Activated CD4-positive, alpha-beta T cell treated with anti-CD3 and anti-CD28 coated beads, Interleukin-2, amount 50 U/mL, for 16 hours (primary cell): ENCODE measurements around the gene STK24.

Experiments
- DNase-seq: peaks from one replicate; pipeline ENCODE4 v3.0.0-alpha.2; 2020

Gene STK24

DNA sequence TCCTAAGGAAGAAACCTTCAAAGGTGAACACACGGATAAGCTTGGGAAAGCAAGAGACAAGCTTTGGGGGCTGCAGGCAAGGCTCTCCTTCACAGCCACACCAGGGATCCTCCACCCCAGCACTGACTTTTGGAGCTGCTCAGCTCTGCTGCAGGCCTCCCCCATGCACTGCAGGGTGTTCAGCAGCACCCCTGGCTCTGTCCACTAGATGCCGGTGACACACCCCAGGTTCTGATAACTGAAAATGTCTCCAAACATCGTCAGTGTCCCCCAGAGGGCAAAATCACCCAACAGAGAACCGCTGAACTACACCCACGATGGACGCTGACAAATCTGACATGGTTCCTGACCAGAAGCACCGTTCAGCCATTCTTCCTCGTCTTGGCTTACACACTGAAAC is 90.5 kb downstream of the STK24 start:
- no peak for DNase-seq

DNA sequence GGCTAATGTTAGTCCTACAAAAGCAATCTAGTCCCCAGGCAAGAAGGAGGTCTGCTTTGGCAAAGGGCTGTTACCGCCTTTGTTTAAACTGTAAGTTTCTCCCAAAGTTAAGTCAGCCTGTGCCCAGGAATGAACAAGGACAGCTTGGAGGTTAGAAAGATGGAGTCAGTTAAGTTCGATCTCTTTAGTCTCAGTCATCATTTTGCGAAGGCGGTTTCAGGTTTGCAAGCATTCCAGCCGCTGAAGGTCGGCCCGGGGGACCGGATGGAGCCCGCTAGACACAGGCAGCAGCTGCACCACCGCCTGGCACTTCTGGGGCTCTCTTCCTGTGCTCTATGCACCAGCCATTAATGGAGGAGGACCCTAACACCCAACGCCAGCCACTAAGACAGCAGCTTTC is 91.3 kb downstream of the STK24 start:
- DNase-seq, result no peak

DNA sequence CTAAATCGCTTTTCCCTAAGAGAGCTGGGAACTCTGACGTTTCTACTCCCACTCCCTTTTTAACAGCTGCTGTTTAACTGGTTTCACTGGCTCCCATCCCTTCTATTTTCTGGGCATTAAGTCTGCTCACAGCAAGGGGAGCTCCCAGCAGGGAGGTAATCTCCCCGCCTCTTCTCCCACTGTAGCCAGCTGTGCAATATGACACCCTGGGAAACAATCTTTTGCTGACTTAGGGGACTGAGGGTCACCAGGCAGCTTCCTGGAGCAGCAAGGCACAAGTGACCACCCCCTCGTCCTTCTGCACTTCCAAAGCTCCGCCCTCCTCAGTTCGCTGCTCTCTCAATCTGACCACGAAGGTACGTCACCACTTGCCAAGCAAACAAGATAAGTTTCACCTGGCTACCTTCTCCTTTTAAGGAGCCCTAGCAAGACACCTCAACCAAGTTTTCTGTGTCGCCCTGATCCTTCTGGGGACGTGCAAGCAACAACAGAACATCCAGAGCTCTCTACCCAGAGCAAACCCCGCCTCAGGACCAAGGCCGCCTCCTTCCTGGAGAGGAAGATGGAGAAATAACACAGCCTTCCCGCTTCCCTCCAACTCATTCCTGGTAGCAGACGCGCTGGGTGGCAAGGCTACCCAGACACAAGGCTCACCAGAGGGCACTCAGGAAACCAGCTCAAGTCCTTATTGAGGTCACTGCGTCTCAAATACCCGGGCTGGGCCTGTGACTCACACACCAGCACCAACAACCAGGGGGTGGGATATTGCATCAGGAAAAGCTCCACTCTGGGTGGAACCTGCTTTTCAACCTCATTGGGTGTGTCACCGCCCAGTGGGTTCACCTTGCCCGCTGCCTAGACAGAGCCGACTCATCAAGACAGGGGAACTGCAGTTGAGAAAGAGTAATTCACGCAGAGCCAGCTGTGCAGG is 92.4 kb downstream of the STK24 start:
- DNase-seq, result peak; percentile 78

DNA sequence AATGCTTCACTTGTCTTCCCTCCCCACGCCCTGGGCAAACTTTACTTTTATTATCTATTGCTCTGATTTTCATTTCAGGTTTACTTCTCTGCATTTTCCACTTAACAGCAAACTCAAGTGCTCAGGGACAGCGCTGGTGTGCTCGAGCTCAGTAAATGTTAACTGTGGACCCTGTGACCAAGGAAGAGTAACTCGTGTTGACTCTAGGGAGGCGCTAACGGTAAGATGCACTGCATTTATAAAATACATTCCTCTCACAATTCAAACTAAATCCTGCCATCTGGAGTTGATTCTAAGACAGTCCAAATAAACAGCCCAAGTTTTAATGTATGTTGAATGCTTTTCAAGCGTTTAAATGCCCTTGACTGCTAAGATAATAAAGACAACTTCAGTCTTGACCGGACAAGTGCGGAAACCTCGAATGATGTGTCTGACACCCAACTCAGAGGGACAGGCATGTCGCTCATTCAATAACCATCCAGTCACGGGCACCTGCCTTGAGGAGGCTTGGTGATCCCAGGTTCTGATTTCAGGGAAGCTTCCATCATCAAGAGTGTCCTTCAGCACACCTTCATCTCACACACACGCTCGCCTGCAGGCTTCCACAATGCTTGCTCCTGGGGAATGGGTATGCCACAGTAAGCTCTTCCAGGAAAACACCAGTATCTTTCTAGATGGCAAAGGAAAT is 93.2 kb downstream of the STK24 start:
- no peak for DNase-seq

DNA sequence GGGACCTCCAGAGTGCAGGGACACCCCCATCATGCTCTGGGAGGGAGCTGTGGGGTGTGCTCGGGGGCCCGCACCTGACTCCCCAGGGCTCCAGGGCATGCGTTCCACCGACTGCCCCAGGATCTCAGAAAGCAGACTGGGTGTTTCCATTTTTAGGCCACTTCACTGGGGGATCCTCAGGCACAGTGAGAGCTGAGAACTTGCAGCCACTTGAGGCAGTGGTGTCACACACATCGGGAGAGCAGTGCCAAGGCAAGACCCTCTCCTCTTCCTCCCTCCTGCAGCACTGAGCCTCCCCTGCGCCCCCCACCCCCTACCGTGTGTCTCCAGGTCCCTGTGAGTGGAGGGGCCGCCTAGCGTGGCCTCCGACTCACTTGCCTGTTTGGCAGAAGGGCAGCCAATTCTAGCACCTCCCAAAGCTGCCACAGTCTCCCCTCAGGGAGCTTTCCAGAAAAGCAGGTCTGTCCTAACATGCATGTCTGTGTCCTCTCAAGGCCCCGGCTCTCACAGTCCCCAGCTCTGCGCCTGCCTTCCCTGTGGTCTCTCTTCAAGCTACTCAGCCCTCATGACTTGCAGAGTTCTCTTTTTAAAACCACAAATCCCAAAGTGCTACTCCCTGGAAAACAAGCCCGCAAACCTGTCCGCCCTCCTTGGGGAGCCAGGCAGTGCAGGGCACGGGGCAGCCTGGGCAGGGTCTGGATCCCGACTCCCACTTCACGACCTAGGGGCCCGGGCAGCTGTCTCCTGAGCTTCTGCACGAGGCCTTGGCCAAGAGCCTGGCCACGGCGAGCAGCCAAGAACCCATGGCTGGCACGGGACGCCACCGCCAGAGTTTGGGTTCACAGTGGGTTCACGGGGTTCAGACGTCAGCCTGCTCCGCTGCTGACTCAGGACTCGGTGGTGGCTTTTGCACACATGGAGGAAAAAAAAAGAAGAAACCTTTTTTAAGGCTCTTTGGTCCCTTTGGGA is 94.1 kb downstream of the STK24 start:
- DNase-seq, result no peak

DNA sequence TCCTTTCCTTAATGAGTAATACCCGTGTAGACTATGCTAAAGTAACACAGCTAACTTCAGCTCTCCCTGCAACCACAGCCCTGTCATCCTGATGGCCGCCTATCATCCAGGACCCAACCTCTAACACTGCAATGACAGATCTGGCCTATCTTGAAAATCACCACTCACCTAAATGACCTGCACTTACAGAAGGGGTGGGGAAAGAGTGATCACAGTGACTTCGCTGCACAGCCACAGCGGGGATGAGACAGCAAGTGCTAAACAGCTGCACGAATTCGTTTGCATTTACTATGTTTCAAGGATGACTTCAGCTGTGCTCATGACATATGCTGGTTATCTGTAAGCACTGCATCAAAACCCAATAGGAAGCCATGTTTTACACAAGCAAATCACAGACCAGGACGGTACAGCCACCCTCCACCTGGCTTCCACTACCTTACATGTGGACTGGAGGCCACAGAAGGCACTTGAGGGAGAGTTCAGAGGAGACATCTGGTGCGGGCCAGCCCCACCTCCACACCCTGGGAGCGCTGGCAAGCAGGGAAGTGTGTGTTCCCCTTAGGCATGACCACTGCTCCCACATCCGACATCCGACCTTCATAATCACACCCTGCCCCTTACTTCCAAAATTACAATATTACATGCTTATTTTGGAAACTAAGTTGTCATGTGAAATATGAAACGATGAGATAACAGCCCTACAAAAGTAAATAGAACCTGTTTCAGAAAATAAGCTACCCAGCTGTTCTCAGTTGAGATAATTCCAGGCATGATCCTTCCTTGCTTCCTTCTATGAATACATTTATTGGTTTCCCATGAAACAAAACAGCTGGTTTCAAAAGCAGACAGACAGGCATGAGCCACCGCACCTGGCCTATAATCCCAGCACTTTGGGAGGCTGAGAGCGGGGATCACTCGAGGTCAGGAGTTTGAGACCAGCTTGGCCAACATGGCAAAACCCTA is 95.7 kb downstream of the STK24 start:
- peak; percentile 78 for DNase-seq

DNA sequence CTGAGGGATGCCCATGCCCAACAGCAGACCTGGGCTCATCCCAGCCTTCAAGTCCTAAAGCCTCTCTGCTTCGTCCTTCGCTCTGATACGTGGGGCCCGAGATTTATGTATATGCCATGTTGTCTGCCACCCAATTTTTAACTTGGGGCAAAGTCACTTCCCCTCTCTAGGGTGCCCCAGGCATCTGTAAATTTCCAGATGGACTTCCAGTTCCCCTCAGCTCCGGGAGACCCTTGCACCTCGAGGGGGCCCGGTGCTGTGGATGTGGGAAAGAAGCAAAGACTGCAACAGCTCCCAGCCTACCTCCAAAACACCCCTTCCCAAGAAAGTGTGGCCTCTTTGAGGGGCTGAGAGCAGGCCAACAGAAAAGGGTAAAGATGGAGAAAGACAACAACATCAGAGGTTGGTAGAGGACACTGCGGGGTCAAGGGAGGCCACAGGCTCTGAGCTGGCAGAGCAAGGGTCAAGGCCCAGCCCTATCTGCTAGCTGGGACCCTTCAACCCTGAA is 97.4 kb downstream of the STK24 start:
- no peak for DNase-seq

DNA sequence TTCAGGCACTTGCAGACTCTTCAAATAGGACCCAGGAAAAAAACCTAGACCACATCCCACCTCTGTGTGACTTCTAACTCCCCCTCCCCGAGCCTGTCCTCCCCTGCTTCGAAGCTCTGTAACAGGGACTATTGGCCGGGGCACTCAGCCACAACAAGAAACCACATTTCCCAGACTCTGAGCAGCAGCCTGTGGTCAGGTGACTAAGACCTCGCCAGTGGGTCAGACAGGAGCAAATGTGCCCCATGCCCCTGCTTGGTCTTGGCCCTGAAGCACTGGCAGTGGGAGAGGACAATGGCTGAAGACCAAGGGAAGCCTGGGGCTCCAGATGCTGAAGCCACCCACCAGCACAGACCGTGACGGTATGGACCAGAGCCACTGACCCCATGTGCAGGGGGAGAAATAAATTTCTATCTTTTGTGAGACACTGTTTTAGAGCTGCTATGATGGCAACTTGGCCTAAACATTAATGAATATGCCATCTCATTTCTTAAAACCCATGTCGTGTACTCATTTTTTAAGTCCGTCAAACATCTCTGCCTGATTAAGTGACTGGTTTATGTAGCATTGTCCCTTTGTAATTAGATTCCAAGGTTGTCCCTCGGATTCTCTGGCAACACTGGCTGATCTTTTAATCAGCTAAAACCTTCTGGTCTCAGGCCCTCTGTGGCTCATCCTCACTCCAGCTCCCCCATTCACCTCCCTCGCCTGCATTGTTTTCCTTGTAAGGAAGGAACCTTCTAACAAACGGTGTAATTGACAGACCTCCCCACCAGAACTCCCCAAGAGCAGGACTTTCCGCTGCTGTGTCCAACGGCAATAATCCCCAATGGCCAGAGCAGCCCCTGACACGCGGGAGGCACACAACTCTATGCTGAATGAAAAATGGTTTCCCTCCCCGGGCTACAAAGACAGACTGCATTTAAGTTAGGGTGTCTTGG is 98.4 kb downstream of the STK24 start:
- peak; percentile 64 for DNase-seq

DNA sequence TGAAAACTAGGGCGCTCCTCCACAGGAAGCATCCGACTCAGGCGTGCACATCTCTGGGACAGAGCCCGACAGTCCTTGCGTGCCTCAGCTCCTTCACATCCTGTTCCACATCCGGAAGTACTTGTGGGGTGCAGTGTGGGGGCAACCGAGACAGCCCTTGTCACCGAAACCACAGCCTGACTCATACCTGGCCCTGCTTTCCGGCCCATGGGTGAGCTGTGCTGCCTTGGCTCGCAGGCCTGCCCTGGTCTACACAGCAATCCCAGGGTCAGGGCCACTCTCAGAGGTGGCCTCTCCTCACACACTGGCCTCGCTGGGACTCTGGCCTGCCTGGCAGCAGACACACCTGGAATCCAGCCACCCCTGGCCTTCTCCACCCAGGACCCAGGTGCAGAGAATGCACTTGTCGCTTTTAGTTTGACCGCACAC is 100.4 kb downstream of the STK24 start:
- DNase-seq, result peak; percentile 95

DNA sequence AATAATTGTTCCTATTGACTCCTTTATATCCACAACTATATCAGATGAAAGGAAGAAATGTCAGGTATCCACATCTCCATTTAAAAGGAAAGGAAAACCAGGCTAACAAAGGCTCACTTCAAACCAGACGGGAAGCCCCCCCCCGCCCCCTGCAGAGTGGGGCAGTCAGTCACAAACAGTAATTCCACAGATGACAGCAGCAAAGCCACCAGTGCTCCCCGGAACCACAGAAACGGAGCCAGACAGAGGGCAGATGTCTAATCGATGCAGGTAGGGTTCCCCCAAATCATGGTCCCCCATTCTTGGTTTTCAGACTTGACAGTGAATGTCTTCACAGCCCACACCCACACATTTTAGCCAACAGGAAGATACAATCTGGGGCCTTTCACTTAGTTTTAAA is 100.8 kb downstream of the STK24 start:
- DNase-seq, result peak; percentile 72

DNA sequence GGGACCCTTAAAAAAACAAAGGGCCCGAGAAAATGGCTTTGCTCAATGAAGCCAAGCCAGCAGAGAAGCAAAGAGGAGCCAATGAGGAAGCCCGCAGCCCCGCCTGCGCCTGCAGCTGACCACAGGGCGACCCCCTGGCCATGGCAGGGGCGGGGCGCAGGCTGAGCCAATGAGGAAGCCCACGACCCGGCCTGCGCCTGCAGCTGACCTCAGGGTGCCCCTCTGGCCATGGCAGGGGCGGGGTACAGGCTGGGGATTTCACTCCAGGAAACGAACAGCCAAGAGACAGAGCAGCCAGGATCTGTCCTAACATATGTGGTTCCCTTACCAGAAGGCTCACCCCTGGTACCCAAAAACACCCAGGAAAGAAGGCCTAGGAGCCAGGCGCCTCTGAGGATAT is 101.4 kb downstream of the STK24 start:
- DNase-seq, result no peak

DNA sequence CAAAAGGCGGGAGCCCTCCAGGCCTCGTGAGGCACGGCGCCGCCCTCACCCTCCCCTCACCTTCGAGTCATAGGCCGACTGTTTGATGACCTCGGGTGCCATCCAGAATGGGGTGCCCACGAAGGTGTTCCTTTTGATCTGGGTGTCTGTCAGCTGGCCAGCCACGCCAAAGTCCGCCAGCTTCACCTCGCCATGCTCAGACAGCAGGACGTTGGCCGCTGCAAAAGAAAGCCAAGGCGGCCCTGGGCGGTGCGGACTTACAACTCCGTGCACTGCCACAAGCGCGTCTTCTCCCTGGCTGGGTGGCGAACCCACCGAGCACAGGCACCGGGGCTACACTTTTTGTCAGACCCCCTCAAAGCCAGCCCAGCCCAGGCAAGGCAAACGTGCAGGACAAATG is 102.1 kb downstream of the STK24 start:
- no peak for DNase-seq

DNA sequence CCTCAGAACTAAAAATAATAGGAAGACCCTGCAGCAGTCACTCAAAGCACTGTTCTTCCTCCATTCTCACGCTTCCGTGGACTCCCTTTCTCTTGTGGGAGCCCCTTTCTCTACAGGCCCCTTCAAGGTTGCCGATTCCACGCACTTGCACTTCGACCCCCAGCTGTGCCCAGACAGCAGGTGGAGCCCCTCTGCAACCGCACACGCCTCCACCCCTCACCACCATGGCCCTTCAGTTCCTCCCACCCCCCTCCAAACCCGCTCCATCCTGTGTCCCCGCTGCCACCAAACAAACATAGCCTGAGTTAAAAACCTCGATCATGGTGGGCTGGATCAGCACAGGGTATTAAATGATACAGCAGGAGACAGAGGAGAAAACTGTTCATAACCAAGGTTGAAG is 102.6 kb downstream of the STK24 start:
- DNase-seq, result no peak

DNA sequence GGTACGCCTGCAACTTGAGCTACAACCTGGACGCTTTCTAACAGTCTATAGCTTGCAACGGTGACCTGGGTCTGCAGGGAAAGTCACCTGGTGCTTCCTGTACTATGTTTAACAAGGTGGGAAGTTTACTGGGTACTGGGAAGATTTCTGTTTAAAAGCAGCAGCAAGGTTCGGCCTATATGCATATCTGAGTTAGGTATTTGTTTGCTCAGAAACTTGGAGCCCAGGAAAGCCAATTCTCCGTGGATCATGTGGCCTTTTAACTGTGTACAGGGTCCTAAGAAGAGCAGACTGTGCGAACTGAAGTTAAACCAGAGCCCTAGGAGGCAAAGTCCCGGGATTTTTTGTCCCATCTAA is 103.1 kb downstream of the STK24 start:
- no peak for DNase-seq

DNA sequence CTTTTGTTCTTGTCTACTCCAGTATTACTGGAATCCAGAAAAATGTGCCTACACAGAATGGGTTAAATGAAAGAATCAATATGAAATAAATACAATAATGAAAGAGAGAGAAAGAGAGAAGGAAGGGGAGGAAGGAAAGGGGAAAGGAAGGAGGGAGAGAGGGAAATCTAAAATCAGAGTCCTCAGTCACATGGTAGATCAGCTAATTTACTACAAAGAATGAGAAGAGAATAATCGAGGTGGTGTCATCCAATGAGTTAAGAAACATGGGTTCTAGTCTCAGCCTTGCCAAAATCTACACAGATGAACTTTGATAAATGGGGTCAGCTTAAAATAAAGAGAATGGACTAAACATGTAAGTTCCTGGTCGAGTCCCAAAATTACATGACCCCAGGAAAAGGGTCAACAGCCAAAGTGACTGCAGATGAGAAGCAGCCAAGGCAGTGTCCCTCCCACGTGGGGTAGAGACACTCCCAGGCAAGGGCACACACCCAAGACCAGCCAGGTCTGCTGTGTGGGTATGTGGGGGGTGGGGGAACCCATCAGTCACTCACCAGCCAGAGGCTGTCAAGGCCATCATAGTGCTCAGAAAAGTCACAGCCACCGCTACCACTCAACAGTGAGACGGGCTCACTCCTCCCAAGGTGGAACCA is 103.6 kb downstream of the STK24 start:
- DNase-seq, result no peak

DNA sequence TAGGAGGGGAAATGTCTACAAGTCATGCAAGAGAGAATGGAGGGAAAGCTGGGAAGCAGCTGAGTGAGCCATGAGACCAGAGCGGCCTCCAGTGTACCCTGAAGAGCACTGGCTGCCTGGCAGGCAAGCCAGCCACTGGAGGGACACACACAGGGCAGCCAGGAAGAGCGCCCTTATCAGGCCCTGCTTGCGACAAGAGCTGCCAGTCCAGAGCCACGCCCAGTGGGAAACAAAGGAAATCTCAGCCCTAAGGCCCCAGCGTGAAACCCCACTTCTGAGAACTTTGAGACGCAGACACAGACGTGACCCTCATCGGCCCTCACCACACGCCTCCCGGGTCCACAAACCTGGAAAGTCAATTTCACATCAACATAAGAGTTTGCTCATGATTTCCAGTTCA is 105.0 kb downstream of the STK24 start:
- DNase-seq, result no peak

DNA sequence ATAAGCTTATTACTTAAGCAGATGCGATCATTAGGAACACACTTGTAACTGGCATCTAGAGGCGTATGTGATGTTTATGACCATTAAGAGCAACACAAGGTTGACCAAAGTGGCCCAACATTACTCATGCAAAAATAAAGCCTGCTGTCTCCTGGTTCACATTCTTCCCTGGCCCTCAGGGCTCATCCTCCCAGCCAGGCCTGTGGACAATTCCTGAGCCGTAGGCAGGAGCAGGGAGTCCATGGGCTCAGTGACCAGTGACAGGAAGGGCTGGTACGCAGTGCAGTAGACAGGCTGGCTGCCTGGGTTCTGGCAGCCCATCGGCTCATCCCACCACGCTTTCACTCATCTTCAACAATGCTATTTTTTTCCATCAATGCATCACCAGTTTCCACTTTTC is 106.0 kb downstream of the STK24 start:
- no peak for DNase-seq

DNA sequence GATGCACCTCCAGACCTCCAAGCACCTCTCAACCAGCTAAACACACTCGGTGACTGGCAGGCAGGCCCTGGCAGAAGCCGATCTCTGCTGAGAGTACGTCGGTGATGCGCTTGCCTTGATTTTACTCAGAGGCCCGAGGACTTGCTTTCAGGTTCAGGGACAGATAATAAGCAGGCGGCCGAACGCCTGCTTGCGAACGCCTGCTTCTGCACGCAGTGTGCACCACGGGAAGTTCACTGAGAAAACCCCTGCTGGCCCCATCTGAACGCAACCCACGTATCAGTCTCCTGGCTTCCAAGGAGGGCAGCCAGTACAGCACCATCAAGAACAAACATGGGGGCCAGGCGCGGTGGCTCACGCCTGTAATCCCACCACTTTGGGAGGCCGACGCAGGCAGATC is 108.0 kb downstream of the STK24 start:
- no peak for DNase-seq

DNA sequence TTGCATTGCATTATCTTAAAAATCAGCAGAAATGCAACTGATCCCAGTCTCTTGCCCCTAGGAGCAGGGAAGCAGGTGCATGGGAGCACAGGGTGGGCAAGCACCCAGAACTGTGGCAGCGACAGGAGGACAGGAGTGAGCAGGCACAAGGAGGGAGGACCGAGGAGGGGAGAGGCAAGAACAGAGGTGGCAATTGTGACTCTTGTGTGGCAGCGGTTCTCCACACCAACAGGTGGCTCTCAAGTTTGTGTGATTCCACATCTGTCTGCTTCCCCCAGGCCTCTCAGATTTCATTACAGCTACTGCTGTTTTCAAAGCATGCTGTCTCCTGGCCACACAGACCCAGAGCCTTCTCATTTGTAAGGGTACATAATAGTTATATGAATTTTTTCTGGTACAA is 108.5 kb downstream of the STK24 start:
- no peak for DNase-seq
